ENCODE data around the gene PPIH. TPM values are rescaled to one million over a fixed set of nuclear protein-coding genes. Genes with fewer than 3 reads are reported as not detected.
A peak's percentile ranks its signal among the peaks of the same experiment; 100 is the strongest.
"Not testable (repeated sequence)": the region's sequence is repeated elsewhere in the genome, so short reads cannot be mapped to it uniquely, and the experiment has no call there.

The PPIH gene
- polyA plus RNA-seq = 64.6 TPM

- H3K9me3 Mint-ChIP-seq = no peaks in the 10 kb centered on the region
- no peaks in the 10 kb centered on the region for H3K27me3 Mint-ChIP-seq
- peak within 1 kb of the TSS; percentile 98 to 99 (median 99) for H3K4me3 Mint-ChIP-seq
- peaks cover 15 to 28% (median 18%) of the 10 kb centered on the region in 3 donors for H3K4me1 Mint-ChIP-seq
- H3K27ac Mint-ChIP-seq = peak within 1 kb of the TSS; percentile 91 to 95 (median 92)
- peaks cover 2% of the 10 kb centered on the region for H3K36me3 Mint-ChIP-seq
These were observed at the start of gene PPIH for GRCh38 chr1:42657981-42658876. TSS of gene PPIH (plus strand) at chr1:42658423. CDS start at chr1:42658447, 24 bp downstream.

DNA sequence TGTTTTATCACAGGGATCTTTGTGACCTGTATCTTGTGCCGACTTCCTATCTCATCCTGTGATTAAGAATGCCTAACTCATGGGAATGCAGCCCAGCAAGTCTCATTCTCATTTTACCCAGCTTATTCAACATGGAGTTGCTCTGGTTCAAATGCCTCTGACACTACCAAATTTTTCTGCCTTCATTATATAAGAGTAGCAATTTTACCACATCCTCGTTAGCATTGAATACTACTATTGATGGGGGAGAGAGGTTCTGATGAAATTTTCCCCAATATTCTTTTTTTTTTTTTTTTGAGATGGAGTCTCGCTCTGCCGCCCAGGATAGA, 44.5 kb upstream of the PPIH start:
- Mint-ChIP-seq H3K27me3 (no peaks in the 10 kb centered on the region), H3K4me1 (no peaks in the 10 kb centered on the region), H3K9me3 (peaks cover 0 to 4% (median 0%) of the 10 kb centered on the region in 3 donors), H3K27ac (no peak overlapping the region), H3K4me3 (no peak overlapping the region), H3K36me3 (peaks cover 6% of the 10 kb centered on the region)

- Mint-ChIP-seq H3K27ac (no peak overlapping the region), H3K4me1 (no peaks in the 10 kb centered on the region), H3K9me3 (peaks cover 0 to 4% (median 4%) of the 10 kb centered on the region in 3 donors), H3K27me3 (no peaks in the 10 kb centered on the region), H3K4me3 (no peak overlapping the region), H3K36me3 (peaks cover 4% of the 10 kb centered on the region)
These were observed 39.4 kb upstream of the PPIH start for GRCh38 chr1:42618866-42619265.

DNA sequence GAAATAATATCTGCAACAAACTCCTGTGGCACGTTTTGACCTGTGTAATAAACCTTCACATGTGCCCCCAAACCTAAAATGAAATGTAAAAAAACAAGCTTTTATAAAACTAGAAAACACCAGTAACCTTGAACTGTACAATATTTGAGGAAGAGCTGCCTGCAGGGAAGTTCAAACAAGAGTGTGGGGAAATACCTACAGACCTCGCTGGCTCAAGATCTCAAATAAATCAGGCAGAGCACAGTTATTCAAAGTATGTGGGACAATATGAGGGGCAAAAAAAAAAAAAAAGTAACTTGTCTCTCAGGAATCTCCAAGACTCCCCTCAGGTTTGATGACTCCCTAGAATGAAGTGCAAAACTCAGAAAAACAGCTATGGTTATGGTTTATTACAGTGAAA, 37.9 kb upstream of the PPIH start:
- H3K27me3 Mint-ChIP-seq = no peaks in the 10 kb centered on the region
- H3K36me3 Mint-ChIP-seq = no peaks in the 10 kb centered on the region
- peak overlapping the region in 1 of 3 donors; percentile 65 for H3K27ac Mint-ChIP-seq
- no peaks in the 10 kb centered on the region for H3K4me1 Mint-ChIP-seq
- peaks cover 0 to 4% (median 0%) of the 10 kb centered on the region in 3 donors for H3K9me3 Mint-ChIP-seq
- H3K4me3 Mint-ChIP-seq = no peak overlapping the region

DNA sequence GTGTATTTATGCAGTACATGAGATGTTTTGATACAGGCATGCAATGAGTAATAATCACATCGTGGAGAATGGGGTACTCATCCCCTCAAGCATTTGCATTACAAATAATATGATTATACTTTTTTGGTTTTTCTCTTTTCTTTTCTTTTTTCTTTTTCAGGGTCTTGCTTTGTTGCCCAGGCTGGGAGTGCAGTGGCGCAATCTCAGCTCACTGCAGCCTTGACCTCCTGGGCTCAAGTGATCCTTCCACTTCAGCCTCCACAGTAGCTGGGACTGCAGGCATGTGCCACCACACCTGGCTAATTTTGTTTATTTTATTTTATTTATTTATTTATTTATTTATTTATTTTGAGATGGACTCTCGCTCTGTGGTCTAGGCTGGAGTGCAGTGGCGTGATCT, 37.0 kb upstream of the PPIH start:
- H3K27me3 Mint-ChIP-seq, H3K4me3 Mint-ChIP-seq, H3K4me1 Mint-ChIP-seq, H3K9me3 Mint-ChIP-seq, H3K36me3 Mint-ChIP-seq, H3K27ac Mint-ChIP-seq: not testable (repeated sequence)

DNA sequence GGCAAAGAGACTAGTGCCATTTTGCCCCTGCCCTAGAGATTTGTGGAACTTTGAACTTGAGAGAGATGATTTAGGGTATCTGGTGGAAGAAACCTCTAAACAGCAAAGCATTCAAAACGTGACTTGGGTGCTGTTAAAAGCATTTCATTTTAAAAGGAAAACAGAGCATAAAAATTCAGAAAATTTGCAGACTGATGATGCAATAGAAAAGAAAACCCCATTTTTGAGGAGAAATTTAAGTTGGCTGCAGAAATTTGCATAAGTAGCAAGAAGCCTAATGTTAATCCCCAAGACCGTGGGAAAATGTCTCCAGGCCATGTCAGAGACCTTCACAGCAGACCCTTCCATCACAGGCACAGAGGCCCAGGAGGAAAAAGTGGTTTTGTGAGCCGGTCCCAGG, 31.0 kb upstream of the PPIH start:
- H3K27me3 Mint-ChIP-seq, H3K9me3 Mint-ChIP-seq, H3K27ac Mint-ChIP-seq, H3K36me3 Mint-ChIP-seq, H3K4me3 Mint-ChIP-seq, H3K4me1 Mint-ChIP-seq: not testable (repeated sequence)

DNA sequence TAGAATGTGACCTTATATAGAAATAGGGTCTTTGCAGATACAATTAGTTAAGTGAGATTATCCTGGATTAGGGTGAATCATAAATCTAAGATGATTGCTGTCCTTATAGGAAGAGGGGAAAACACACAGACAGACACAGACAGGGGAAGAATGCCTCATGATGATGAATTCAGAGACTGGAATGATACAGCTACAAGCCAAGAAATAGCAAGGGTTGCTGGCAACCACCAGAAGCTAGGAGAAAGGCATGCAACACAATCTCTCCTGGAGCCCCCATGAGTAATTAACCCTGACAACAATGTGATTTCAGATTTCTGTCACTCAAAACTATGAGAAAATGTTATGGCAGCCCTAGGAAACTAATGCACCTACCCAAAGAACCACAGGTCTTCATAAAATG, 19.1 kb upstream of the PPIH start:
- H3K9me3 Mint-ChIP-seq = peaks cover 0 to 2% (median 0%) of the 10 kb centered on the region in 3 donors
- H3K4me1 Mint-ChIP-seq = no peaks in the 10 kb centered on the region
- no peaks in the 10 kb centered on the region for H3K36me3 Mint-ChIP-seq
- peaks cover 3% of the 10 kb centered on the region for H3K27me3 Mint-ChIP-seq
- no peak overlapping the region for H3K4me3 Mint-ChIP-seq
- no peak overlapping the region for H3K27ac Mint-ChIP-seq

GRCh38 chr1:42646056-42646455, 12.2 kb upstream of the PPIH start:
- no peak overlapping the region for H3K4me3 Mint-ChIP-seq
- H3K27ac Mint-ChIP-seq = peak overlapping the region in 1 of 3 donors; percentile 32
- peaks cover 11% of the 10 kb centered on the region for H3K36me3 Mint-ChIP-seq
- H3K27me3 Mint-ChIP-seq = no peaks in the 10 kb centered on the region
- H3K9me3 Mint-ChIP-seq = peaks cover 2 to 9% (median 8%) of the 10 kb centered on the region in 3 donors
- no peaks in the 10 kb centered on the region for H3K4me1 Mint-ChIP-seq

DNA sequence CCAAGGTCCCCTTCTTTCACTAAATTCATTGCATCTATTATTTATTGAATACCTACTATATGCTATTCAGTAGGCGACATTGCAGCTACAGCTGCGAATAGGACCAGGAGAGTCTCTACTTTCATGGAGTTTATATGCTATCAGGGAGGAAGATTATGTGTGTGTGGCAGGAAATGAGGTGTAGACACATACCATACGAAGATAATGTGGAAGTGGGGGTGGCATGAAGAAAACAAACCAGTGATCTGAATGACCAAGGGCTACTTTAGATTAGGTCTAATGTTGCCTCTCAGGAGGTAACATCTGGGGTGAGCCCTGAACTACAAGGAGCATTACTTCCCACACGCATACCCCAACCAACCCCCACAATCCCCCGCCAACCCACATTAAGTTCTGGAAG, 1.0 kb upstream of the PPIH start:
- no peaks in the 10 kb centered on the region for H3K27me3 Mint-ChIP-seq
- peak overlapping the region; percentile 46 to 95 (median 92) for H3K27ac Mint-ChIP-seq
- H3K36me3 Mint-ChIP-seq = peaks cover 2% of the 10 kb centered on the region
- H3K4me3 Mint-ChIP-seq = peak overlapping the region; percentile 59 to 99 (median 98)
- H3K4me1 Mint-ChIP-seq = peaks cover 15 to 28% (median 18%) of the 10 kb centered on the region in 3 donors
- no peaks in the 10 kb centered on the region for H3K9me3 Mint-ChIP-seq

GRCh38 chr1:42658877-42659337, 684 bp downstream of the PPIH start:
- H3K9me3 Mint-ChIP-seq = no peaks in the 10 kb centered on the region
- H3K27me3 Mint-ChIP-seq = no peaks in the 10 kb centered on the region
- H3K4me3 Mint-ChIP-seq = peak overlapping the region; percentile 98 to 99 (median 99)
- peaks cover 2% of the 10 kb centered on the region for H3K36me3 Mint-ChIP-seq
- peaks cover 15 to 32% (median 18%) of the 10 kb centered on the region in 3 donors for H3K4me1 Mint-ChIP-seq
- peak overlapping the region; percentile 91 to 95 (median 92) for H3K27ac Mint-ChIP-seq

- Mint-ChIP-seq H3K4me1 (peaks cover 15 to 32% (median 18%) of the 10 kb centered on the region in 3 donors), H3K4me3 (peak overlapping the region in 2 of 4 donors; percentile 10 to 99), H3K9me3 (no peaks in the 10 kb centered on the region), H3K27me3 (no peaks in the 10 kb centered on the region), H3K36me3 (peaks cover 2% of the 10 kb centered on the region), H3K27ac (no peak overlapping the region)
These were observed 2.8 kb downstream of the PPIH start for GRCh38 chr1:42660907-42661500.

- H3K4me1 Mint-ChIP-seq = peaks cover 0 to 2% (median 0%) of the 10 kb centered on the region in 3 donors
- H3K9me3 Mint-ChIP-seq = no peaks in the 10 kb centered on the region
These were observed 11.7 kb downstream of the PPIH start for GRCh38 chr1:42669936-42670335.

DNA sequence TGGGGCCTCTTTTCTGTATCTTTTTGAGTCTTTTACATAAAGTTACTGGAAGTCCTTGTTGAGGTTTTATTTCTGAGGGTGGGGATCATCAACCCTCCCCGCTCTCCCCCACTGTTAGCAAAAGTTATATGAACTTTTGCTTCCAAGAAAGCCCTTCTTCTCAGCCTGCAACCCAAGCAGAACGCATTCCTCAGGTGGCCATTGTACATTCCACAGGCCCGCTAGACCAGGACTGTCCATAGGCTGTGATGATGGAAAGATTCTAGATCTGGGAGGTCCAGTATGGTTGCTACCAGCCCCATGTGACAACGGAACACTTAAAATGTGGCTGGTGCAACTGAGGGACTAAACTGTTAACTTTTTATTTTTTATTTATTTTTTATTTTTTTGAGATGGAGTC, 12.2 kb downstream of the PPIH start:
- Mint-ChIP-seq H3K9me3 (no peaks in the 10 kb centered on the region), H3K4me3 (no peak overlapping the region), H3K36me3 (peaks cover 5% of the 10 kb centered on the region), H3K27ac (no peak overlapping the region), H3K4me1 (peaks cover 0 to 2% (median 0%) of the 10 kb centered on the region in 3 donors), H3K27me3 (no peaks in the 10 kb centered on the region)

More at GRCh38 chr1:42669936-42670335, 11.7 kb downstream of the PPIH start:
- Mint-ChIP-seq H3K36me3 (peaks cover 5% of the 10 kb centered on the region), H3K27ac (peak overlapping the region in 1 of 3 donors; percentile 67), H3K4me3 (no peak overlapping the region), H3K27me3 (no peaks in the 10 kb centered on the region)

GRCh38 chr1:42674214-42674613, 16.0 kb downstream of the PPIH start:
- H3K27ac Mint-ChIP-seq = peak overlapping the region in 1 of 3 donors; percentile 26
- peaks cover 0 to 3% (median 2%) of the 10 kb centered on the region in 3 donors for H3K4me1 Mint-ChIP-seq
- H3K4me3 Mint-ChIP-seq = no peak overlapping the region
- H3K27me3 Mint-ChIP-seq = no peaks in the 10 kb centered on the region
- no peaks in the 10 kb centered on the region for H3K9me3 Mint-ChIP-seq
- peaks cover 2% of the 10 kb centered on the region for H3K36me3 Mint-ChIP-seq

- no peak overlapping the region for H3K4me3 Mint-ChIP-seq
- no peaks in the 10 kb centered on the region for H3K9me3 Mint-ChIP-seq
- peaks cover 0 to 3% (median 2%) of the 10 kb centered on the region in 3 donors for H3K4me1 Mint-ChIP-seq
- H3K27me3 Mint-ChIP-seq = no peaks in the 10 kb centered on the region
- H3K27ac Mint-ChIP-seq = no peak overlapping the region
- H3K36me3 Mint-ChIP-seq = peaks cover 2% of the 10 kb centered on the region
These were observed 16.5 kb downstream of the PPIH start for GRCh38 chr1:42674682-42675081.

Measured in IgD-negative memory B cell (primary cell).